HepG2 (cell line): ENCODE measurements around the gene DNM1. TPM values are rescaled to one million over a fixed set of nuclear protein-coding genes. Genes with fewer than 3 reads are reported as not detected.

Experiments used
- HNRNPL ChIP-seq: fragments of 200-400 bp; formaldehyde crosslinking; IDR thresholded peaks from 2 replicates; pipeline ENCODE4 v1.6.1; 2017; ENCODE audit warnings: mild to moderate bottlenecking, low read depth, low read length
- MED8 ChIP-seq: sonication (generic); formaldehyde crosslinking; IDR thresholded peaks from 2 replicates; pipeline ENCODE4 v1.8.1; 2023; ENCODE audit warnings: mild to moderate bottlenecking, missing genetic modification reagents; ENCODE audit not compliant: insufficient replicate concordance
- MEIS2 ChIP-seq: sonication (generic); formaldehyde crosslinking; IDR thresholded peaks from 2 replicates; pipeline ENCODE4 v1.9.0; 2021; ENCODE audit warnings: mild to moderate bottlenecking, missing genetic modification reagents
- NPAS2 ChIP-seq: sonication (generic); formaldehyde crosslinking; IDR thresholded peaks from 2 replicates; pipeline ENCODE4 v1.8.0; 2022; ENCODE audit warnings: mild to moderate bottlenecking, missing genetic modification reagents, borderline replicate concordance
- SMAD9 ChIP-seq: sonication (generic); formaldehyde crosslinking; IDR thresholded peaks from 2 replicates; pipeline ENCODE4 v1.5.1; 2020; ENCODE audit warnings: mild to moderate bottlenecking, missing genetic modification reagents
- SRSF1 ChIP-seq: fragments of 200-400 bp; formaldehyde crosslinking; optimal IDR thresholded peaks from 2 replicates; pipeline ENCODE3; 2017; ENCODE audit warnings: mild to moderate bottlenecking, low read depth, low read length, moderate library complexity
- ZEB1 ChIP-seq: IDR thresholded peaks from 2 replicates; pipeline ENCODE4 v1.6.1; 2012; ENCODE audit warnings: mild to moderate bottlenecking, low read depth, inconsistent platforms; ENCODE audit not compliant: insufficient replicate concordance
- ZNF572 ChIP-seq: sonication (generic); formaldehyde crosslinking; IDR thresholded peaks from 2 replicates; pipeline ENCODE4 v1.5.1; 2020; ENCODE audit warnings: mild to moderate bottlenecking, missing genetic modification reagents
- ZNF724P ChIP-seq: sonication (generic); formaldehyde crosslinking; IDR thresholded peaks from 2 replicates; pipeline ENCODE4 v1.8.0; 2022; ENCODE audit warnings: missing genetic modification reagents, borderline replicate concordance
- polyA plus RNA-seq, 8 experiments: library from polyadenylated mRNA; depleted of rRNA in 3 of 8; stranded (reverse) in 7 of 8; unstranded in 1 of 8; fragments of >200 nt; fragmentation: Illumina TruSeq in 4 of 8; extraction: Trizol in 4 of 8; gene quantifications; 2 replicates each; pipeline versions ENCODE4 v1.2.1 to v1.2.3, GENCODE V29; 2011 to 2016; ENCODE audit warnings: low read depth in 4 of 8, missing spikeins in 1 of 8, mixed read lengths in 1 of 8; ENCODE audit not compliant: insufficient read depth in 1 of 8
- total RNA-seq, 5 experiments: library from RNA; depleted of rRNA; stranded (reverse); fragments of >200 nt; fragmentation: Illumina TruSeq; extraction: Trizol; gene quantifications; 2 replicates each; pipeline ENCODE4 v1.2.3, GENCODE V29; 2016; ENCODE audit warnings: low read depth in 1 of 5
- TF ChIP-seq, protein P1 (sequence below): sonication (generic); formaldehyde crosslinking; IDR thresholded peaks from 2 replicates; pipeline ENCODE4 v1.4.0; 2020; ENCODE audit warnings: mild to moderate bottlenecking, missing genetic modification reagents
- TF ChIP-seq, protein P2 (sequence below): sonication (generic); formaldehyde crosslinking; IDR thresholded peaks from 2 replicates; pipeline ENCODE4 v1.8.1; 2023; ENCODE audit warnings: missing genetic modification reagents, inconsistent platforms, borderline replicate concordance
- TF ChIP-seq, protein P3 (sequence below): sonication (generic); formaldehyde crosslinking; IDR thresholded peaks from 2 replicates; pipeline ENCODE4 v1.4.0; 2020; ENCODE audit warnings: mild to moderate bottlenecking, low read depth, missing genetic modification reagents
- TF ChIP-seq, protein P4 (sequence below): sonication (generic); formaldehyde crosslinking; IDR thresholded peaks from 2 replicates; pipeline ENCODE4 v1.5.0; 2020; ENCODE audit warnings: missing genetic modification reagents
- TF ChIP-seq, protein P5 (sequence below): sonication (generic); formaldehyde crosslinking; IDR thresholded peaks from 2 replicates; pipeline ENCODE4 v1.5.1; 2020; ENCODE audit warnings: mild to moderate bottlenecking, missing genetic modification reagents, moderate library complexity

The DNM1 gene
- total and polyA plus RNA-seq, 2 of the 13 experiments (the other 11 are each of a cell fraction or from before 2014, with no cell fraction given), result 0.13 to 0.58 TPM

DNA sequence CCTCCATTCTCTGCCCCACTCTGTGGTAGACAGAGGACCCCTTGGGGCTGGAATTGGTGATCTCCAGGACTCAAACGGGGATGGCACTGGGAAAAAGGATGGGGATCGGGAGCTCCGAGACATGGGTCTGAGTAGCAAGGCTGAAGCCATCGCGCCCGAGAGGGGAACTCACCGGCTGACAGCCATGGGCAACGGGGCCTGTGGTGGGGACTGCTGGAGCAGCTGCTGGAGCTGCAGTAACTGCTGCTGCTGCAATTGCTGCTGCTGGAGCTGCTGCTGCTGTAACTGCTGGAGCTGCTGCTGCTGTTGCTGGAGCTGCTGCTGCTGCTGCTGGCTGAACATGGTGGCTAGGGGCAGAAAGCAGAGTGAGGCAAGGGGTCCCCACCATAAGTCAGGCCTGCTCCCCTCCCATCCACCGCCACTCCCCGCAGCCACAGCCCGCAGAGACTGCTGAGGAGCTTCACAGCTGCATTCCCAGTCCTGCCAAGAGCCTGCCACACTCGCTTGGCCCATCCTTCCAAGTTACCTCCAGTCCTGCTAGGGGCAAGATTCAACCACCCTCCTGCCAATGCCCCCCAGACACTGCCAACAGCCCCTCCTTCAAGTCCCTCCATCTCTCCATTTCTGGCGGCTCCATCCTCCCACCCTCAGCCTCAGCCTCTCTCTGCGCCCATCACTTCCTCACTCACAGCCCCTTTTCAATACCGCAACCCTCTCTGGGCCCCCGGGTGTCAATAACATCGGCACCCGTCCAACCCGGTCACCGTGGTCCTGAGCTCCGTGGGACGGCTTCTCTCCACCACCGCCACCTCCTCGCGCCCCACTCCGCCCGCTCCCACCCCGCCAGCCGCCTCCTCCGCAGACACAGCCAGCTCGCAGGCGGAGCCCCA is 12.4 kb upstream of the DNM1 start (continued):
- TF ChIP-seq, protein P1, sequence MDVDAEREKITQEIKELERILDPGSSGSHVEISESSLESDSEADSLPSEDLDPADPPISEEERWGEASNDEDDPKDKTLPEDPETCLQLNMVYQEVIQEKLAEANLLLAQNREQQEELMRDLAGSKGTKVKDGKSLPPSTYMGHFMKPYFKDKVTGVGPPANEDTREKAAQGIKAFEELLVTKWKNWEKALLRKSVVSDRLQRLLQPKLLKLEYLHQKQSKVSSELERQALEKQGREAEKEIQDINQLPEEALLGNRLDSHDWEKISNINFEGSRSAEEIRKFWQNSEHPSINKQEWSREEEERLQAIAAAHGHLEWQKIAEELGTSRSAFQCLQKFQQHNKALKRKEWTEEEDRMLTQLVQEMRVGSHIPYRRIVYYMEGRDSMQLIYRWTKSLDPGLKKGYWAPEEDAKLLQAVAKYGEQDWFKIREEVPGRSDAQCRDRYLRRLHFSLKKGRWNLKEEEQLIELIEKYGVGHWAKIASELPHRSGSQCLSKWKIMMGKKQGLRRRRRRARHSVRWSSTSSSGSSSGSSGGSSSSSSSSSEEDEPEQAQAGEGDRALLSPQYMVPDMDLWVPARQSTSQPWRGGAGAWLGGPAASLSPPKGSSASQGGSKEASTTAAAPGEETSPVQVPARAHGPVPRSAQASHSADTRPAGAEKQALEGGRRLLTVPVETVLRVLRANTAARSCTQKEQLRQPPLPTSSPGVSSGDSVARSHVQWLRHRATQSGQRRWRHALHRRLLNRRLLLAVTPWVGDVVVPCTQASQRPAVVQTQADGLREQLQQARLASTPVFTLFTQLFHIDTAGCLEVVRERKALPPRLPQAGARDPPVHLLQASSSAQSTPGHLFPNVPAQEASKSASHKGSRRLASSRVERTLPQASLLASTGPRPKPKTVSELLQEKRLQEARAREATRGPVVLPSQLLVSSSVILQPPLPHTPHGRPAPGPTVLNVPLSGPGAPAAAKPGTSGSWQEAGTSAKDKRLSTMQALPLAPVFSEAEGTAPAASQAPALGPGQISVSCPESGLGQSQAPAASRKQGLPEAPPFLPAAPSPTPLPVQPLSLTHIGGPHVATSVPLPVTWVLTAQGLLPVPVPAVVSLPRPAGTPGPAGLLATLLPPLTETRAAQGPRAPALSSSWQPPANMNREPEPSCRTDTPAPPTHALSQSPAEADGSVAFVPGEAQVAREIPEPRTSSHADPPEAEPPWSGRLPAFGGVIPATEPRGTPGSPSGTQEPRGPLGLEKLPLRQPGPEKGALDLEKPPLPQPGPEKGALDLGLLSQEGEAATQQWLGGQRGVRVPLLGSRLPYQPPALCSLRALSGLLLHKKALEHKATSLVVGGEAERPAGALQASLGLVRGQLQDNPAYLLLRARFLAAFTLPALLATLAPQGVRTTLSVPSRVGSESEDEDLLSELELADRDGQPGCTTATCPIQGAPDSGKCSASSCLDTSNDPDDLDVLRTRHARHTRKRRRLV (CRISPR knock-in tag), result no peak
- TF ChIP-seq MED8 (CRISPR knock-in tag) (no peak), MEIS2 (CRISPR knock-in tag) (no peak), ZNF572 (CRISPR knock-in tag) (no peak), HNRNPL (no peak), ZEB1 (no peak), NPAS2 (CRISPR knock-in tag) (no peak), ZNF724P (CRISPR knock-in tag) (no peak), SMAD9 (no peak), SRSF1 (peak; percentile 2)
- TF ChIP-seq, protein P2, sequence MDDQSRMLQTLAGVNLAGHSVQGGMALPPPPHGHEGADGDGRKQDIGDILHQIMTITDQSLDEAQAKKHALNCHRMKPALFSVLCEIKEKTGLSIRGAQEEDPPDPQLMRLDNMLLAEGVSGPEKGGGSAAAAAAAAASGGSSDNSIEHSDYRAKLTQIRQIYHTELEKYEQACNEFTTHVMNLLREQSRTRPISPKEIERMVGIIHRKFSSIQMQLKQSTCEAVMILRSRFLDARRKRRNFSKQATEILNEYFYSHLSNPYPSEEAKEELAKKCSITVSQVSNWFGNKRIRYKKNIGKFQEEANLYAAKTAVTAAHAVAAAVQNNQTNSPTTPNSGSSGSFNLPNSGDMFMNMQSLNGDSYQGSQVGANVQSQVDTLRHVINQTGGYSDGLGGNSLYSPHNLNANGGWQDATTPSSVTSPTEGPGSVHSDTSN (CRISPR knock-in tag), result no peak
- TF ChIP-seq, protein P3, sequence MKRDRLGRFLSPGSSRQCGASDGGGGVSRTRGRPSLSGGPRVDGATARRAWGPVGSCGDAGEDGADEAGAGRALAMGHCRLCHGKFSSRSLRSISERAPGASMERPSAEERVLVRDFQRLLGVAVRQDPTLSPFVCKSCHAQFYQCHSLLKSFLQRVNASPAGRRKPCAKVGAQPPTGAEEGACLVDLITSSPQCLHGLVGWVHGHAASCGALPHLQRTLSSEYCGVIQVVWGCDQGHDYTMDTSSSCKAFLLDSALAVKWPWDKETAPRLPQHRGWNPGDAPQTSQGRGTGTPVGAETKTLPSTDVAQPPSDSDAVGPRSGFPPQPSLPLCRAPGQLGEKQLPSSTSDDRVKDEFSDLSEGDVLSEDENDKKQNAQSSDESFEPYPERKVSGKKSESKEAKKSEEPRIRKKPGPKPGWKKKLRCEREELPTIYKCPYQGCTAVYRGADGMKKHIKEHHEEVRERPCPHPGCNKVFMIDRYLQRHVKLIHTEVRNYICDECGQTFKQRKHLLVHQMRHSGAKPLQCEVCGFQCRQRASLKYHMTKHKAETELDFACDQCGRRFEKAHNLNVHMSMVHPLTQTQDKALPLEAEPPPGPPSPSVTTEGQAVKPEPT, result no peak
- TF ChIP-seq, protein P4, sequence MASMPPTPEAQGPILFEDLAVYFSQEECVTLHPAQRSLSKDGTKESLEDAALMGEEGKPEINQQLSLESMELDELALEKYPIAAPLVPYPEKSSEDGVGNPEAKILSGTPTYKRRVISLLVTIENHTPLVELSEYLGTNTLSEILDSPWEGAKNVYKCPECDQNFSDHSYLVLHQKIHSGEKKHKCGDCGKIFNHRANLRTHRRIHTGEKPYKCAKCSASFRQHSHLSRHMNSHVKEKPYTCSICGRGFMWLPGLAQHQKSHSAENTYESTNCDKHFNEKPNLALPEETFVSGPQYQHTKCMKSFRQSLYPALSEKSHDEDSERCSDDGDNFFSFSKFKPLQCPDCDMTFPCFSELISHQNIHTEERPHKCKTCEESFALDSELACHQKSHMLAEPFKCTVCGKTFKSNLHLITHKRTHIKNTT (CRISPR knock-in tag), result no peak
- TF ChIP-seq, protein P5, sequence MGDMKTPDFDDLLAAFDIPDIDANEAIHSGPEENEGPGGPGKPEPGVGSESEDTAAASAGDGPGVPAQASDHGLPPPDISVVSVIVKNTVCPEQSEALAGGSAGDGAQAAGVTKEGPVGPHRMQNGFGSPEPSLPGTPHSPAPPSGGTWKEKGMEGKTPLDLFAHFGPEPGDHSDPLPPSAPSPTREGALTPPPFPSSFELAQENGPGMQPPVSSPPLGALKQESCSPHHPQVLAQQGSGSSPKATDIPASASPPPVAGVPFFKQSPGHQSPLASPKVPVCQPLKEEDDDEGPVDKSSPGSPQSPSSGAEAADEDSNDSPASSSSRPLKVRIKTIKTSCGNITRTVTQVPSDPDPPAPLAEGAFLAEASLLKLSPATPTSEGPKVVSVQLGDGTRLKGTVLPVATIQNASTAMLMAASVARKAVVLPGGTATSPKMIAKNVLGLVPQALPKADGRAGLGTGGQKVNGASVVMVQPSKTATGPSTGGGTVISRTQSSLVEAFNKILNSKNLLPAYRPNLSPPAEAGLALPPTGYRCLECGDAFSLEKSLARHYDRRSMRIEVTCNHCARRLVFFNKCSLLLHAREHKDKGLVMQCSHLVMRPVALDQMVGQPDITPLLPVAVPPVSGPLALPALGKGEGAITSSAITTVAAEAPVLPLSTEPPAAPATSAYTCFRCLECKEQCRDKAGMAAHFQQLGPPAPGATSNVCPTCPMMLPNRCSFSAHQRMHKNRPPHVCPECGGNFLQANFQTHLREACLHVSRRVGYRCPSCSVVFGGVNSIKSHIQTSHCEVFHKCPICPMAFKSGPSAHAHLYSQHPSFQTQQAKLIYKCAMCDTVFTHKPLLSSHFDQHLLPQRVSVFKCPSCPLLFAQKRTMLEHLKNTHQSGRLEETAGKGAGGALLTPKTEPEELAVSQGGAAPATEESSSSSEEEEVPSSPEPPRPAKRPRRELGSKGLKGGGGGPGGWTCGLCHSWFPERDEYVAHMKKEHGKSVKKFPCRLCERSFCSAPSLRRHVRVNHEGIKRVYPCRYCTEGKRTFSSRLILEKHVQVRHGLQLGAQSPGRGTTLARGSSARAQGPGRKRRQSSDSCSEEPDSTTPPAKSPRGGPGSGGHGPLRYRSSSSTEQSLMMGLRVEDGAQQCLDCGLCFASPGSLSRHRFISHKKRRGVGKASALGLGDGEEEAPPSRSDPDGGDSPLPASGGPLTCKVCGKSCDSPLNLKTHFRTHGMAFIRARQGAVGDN (CRISPR knock-in tag), result no peak
